ENCODE measurements around the gene NCMAP. TPM values are rescaled to one million over a fixed set of nuclear protein-coding genes. Genes with fewer than 3 reads are reported as not detected.
A peak's percentile ranks its signal among the peaks of the same experiment; 100 is the strongest.
"Not testable (repeated sequence)": the region's sequence is repeated elsewhere in the genome, so short reads cannot be mapped to it uniquely, and the experiment has no call there.

Gene NCMAP
- total RNA-seq, 1 donor from 2014 or later, result 0.25 TPM

- Histone ChIP-seq H3K36me3 (no peaks in the 10 kb centered on the region), H3K4me1 (no peaks in the 10 kb centered on the region), H3K9me3 (no peaks in the 10 kb centered on the region), H3K4me3 (no peak overlapping the region), H3K27me3 (no peaks in the 10 kb centered on the region), H3K27ac (no peak overlapping the region)
- TF ChIP-seq CTCF (IDR thresholded peaks at IDR 0.05) (no peak), POLR2AphosphoS5 (IDR thresholded peaks at IDR 0.05; ENCODE audit: insufficient read depth in 1 of 2, low read depth in 1 of 2) (no peak), POLR2A (IDR thresholded peaks at IDR 0.05) (no peak)
- intact Hi-C loops (cut with DNase I), result no loop called here
- DNase-seq (ENCODE audit: extremely low spot score in 2 of 2), result no peak
Observed at GRCh38 chr1:24525606-24526005, 30.3 kb upstream of the NCMAP start.

- H3K4me1 ChIP-seq, result no peaks in the 10 kb centered on the region
- intact Hi-C loops (cut with DNase I), result no loop called here
- TF ChIP-seq CTCF (IDR thresholded peaks at IDR 0.05) (no peak), POLR2A (IDR thresholded peaks at IDR 0.05) (no peak), POLR2AphosphoS5 (IDR thresholded peaks at IDR 0.05; ENCODE audit: insufficient read depth in 1 of 2, low read depth in 1 of 2) (no peak)
Observed at GRCh38 chr1:24526045-24526444, 29.8 kb upstream of the NCMAP start.

GRCh38 chr1:24526940-24527542, 28.8 kb upstream of the NCMAP start:
- Histone ChIP-seq H3K27ac (no peak overlapping the region), H3K27me3 (no peaks in the 10 kb centered on the region), H3K9me3 (no peaks in the 10 kb centered on the region), H3K4me3 (no peak overlapping the region), H3K36me3 (peaks cover 0 to 5% of the 10 kb centered on the region in 2 donors), H3K4me1 (no peaks in the 10 kb centered on the region)
- intact Hi-C loops (cut with DNase I), result no loop called here
- DNase-seq (ENCODE audit: extremely low spot score in 2 of 2), result no peak
- TF ChIP-seq POLR2AphosphoS5 (IDR thresholded peaks at IDR 0.05; ENCODE audit: insufficient read depth in 1 of 2, low read depth in 1 of 2), result no peak
- no peak for TF ChIP-seq POLR2A (IDR thresholded peaks at IDR 0.05)
- TF ChIP-seq CTCF (IDR thresholded peaks at IDR 0.05), result peak in 1 of 3 experiments; percentile 14

More at GRCh38 chr1:24526045-24526444, 29.8 kb upstream of the NCMAP start:
- no peaks in the 10 kb centered on the region for H3K36me3 ChIP-seq
- no peak for DNase-seq (ENCODE audit: extremely low spot score in 2 of 2)
- no peak overlapping the region for H3K4me3 ChIP-seq
- no peaks in the 10 kb centered on the region for H3K27me3 ChIP-seq
- H3K9me3 ChIP-seq, result no peaks in the 10 kb centered on the region
- H3K27ac ChIP-seq, result no peak overlapping the region

- Histone ChIP-seq H3K36me3 (peaks cover 0 to 5% of the 10 kb centered on the region in 2 donors), H3K4me1 (no peaks in the 10 kb centered on the region), H3K9me3 (no peaks in the 10 kb centered on the region), H3K27ac (no peak overlapping the region), H3K27me3 (no peaks in the 10 kb centered on the region), H3K4me3 (no peak overlapping the region)
- intact Hi-C loops (cut with DNase I), result no loop called here
- no peak for TF ChIP-seq POLR2A (IDR thresholded peaks at IDR 0.05)
- TF ChIP-seq CTCF (IDR thresholded peaks at IDR 0.05), result no peak
- TF ChIP-seq POLR2AphosphoS5 (IDR thresholded peaks at IDR 0.05; ENCODE audit: insufficient read depth in 1 of 2, low read depth in 1 of 2), result no peak
- DNase-seq (ENCODE audit: extremely low spot score in 2 of 2), result no peak
Observed at GRCh38 chr1:24528744-24529143, 27.1 kb upstream of the NCMAP start.

GRCh38 chr1:24529292-24529691, 26.6 kb upstream of the NCMAP start:
- intact Hi-C loops (cut with DNase I); H3K27me3 ChIP-seq; DNase-seq (ENCODE audit: extremely low spot score in 2 of 2); H3K27ac ChIP-seq; H3K4me1 ChIP-seq; H3K4me3 ChIP-seq; H3K9me3 ChIP-seq; H3K36me3 ChIP-seq: not testable (repeated sequence)

Data from vagina (tissue), 2 donors.